ENCODE measurements around the gene ZNF555. TPM values are rescaled to one million over a fixed set of nuclear protein-coding genes. Genes with fewer than 3 reads are reported as not detected.
"Not testable (repeated sequence)": the region's sequence is repeated elsewhere in the genome, so short reads cannot be mapped to it uniquely, and the experiment has no call there.

The ZNF555 gene
- 1 to 10 TPM; 2.0 to 4.6 (median 2.9) TPM for total RNA-seq
- total RNA-seq (2013) = 6.7 TPM

- Histone ChIP-seq H3K27me3 (ENCODE audit: control insufficient read depth, insufficient read depth, low read length) (no peaks in the 10 kb centered on the region), H3K9me3 (ENCODE audit: control insufficient read depth, insufficient read depth, low read length) (peaks cover 2% of the 10 kb centered on the region), H3K4me1 (ENCODE audit: control insufficient read depth, insufficient read depth, low read length) (peaks cover 13% of the 10 kb centered on the region), H3K27ac (ENCODE audit: low read length) (peak within 1 kb of the TSS; percentile 88), H3K36me3 (ENCODE audit: control insufficient read depth, insufficient read depth, low read length) (no peaks in the 10 kb centered on the region), H3K4me3 (ENCODE audit: low read length) (peak within 1 kb of the TSS; percentile 66)
- intact Hi-C loops (cut with micrococcal nuclease) = no loop called here
- H3K4me1 Mint-ChIP-seq = peaks cover 6 to 13% of the 10 kb centered on the region in 2 donors
- TF ChIP-seq, protein P1, sequence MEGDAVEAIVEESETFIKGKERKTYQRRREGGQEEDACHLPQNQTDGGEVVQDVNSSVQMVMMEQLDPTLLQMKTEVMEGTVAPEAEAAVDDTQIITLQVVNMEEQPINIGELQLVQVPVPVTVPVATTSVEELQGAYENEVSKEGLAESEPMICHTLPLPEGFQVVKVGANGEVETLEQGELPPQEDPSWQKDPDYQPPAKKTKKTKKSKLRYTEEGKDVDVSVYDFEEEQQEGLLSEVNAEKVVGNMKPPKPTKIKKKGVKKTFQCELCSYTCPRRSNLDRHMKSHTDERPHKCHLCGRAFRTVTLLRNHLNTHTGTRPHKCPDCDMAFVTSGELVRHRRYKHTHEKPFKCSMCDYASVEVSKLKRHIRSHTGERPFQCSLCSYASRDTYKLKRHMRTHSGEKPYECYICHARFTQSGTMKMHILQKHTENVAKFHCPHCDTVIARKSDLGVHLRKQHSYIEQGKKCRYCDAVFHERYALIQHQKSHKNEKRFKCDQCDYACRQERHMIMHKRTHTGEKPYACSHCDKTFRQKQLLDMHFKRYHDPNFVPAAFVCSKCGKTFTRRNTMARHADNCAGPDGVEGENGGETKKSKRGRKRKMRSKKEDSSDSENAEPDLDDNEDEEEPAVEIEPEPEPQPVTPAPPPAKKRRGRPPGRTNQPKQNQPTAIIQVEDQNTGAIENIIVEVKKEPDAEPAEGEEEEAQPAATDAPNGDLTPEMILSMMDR (IDR thresholded peaks at IDR 0.05) = peak; percentile 47
- H3K9me3 Mint-ChIP-seq = peaks cover 0 to 4% of the 10 kb centered on the region in 2 donors
- peak; percentile 91 to 98 (median 95) for ATAC-seq
- DNase-seq = peak; percentile 96 to 99
- H3K4me3 Mint-ChIP-seq = peak within 1 kb of the TSS; percentile 94
- peak within 1 kb of the TSS; percentile 91 to 93 for H3K27ac Mint-ChIP-seq
- H3K36me3 Mint-ChIP-seq = peaks cover 6% of the 10 kb centered on the region
- under 1% methylated on average over 106 of the region's 106 CpGs for WGBS (ENCODE audit: insufficient coverage)
- H3K27me3 Mint-ChIP-seq (ENCODE audit: low read depth in 2 of 2) = no peaks in the 10 kb centered on the region
These were observed at the start of gene ZNF555 for GRCh38 chr19:2840794-2841791. TSS of gene ZNF555 (plus strand) at chr19:2841475. CDS start at chr19:2841573, 98 bp downstream.

DNA sequence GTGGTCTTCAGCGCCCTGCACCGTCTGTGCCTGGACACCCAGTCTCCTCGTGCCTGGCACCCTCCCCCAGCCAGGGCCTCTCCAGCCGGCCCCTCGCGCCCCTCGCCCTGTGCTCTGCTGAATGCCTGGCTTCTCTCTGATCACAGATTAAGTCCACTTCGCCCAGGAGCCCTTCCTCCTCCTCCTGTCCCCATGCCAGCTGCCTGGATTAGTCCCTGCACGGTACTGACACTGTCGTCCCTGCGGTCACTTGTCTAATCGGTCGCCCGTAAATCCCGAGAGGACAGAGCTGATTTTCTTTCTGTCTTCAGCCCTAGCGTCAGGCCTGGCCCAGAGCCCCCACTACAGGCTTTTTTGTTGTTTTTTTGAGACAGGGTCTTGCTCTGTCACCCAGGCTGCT, 49.4 kb upstream of the ZNF555 start:
- Histone ChIP-seq H3K9me3 (ENCODE audit: control insufficient read depth, insufficient read depth, low read length) (no peaks in the 10 kb centered on the region), H3K27ac (ENCODE audit: low read length) (no peak overlapping the region), H3K4me1 (ENCODE audit: control insufficient read depth, insufficient read depth, low read length) (no peaks in the 10 kb centered on the region), H3K27me3 (ENCODE audit: control insufficient read depth, insufficient read depth, low read length) (no peaks in the 10 kb centered on the region), H3K4me3 (ENCODE audit: low read length) (no peak overlapping the region), H3K36me3 (ENCODE audit: control insufficient read depth, insufficient read depth, low read length) (peaks cover 9% of the 10 kb centered on the region)
- Mint-ChIP-seq H3K27me3 (ENCODE audit: low read depth in 2 of 2) (no peaks in the 10 kb centered on the region), H3K9me3 (no peaks in the 10 kb centered on the region), H3K4me1 (no peaks in the 10 kb centered on the region), H3K36me3 (no peaks in the 10 kb centered on the region), H3K4me3 (no peak overlapping the region), H3K27ac (no peak overlapping the region)
- intact Hi-C loops (cut with micrococcal nuclease) = no loop called here
- TF ChIP-seq, protein P1 (IDR thresholded peaks at IDR 0.05) = no peak
- ATAC-seq = no peak
- no peak for DNase-seq
- WGBS (ENCODE audit: insufficient coverage) = 91% methylated on average over 16 of the region's 16 CpGs

DNA sequence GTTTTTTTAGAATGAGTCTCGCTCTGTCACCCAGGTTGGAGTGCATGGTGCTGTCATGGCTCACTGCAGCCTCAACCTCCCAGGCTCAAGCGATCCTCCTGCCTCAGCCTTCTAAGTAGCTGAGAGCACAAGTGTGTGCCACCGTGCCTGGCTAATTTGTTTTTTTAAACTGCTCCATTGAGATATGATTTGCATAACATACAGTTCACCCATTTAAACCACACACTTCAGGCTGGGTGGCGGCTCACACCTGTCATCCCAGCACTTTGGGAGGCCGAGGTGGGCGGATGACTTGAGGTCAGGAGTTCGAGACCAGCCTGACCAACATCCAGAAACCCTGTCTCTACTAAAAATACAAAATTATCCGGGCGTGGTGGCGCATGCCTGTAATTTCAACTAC, 48.6 kb upstream of the ZNF555 start:
- H3K4me1 Mint-ChIP-seq; H3K27ac ChIP-seq (ENCODE audit: low read length); ATAC-seq; H3K36me3 Mint-ChIP-seq; H3K27me3 ChIP-seq (ENCODE audit: control insufficient read depth, insufficient read depth, low read length); H3K27me3 Mint-ChIP-seq (ENCODE audit: low read depth in 2 of 2); H3K4me1 ChIP-seq (ENCODE audit: control insufficient read depth, insufficient read depth, low read length); H3K9me3 ChIP-seq (ENCODE audit: control insufficient read depth, insufficient read depth, low read length); intact Hi-C loops (cut with micrococcal nuclease); H3K4me3 Mint-ChIP-seq; H3K9me3 Mint-ChIP-seq; H3K4me3 ChIP-seq (ENCODE audit: low read length); DNase-seq; H3K27ac Mint-ChIP-seq: not testable (repeated sequence)
- peaks cover 12% of the 10 kb centered on the region for H3K36me3 ChIP-seq (ENCODE audit: control insufficient read depth, insufficient read depth, low read length)
- 93% methylated on average over 10 of the region's 10 CpGs for WGBS (ENCODE audit: insufficient coverage)

DNA sequence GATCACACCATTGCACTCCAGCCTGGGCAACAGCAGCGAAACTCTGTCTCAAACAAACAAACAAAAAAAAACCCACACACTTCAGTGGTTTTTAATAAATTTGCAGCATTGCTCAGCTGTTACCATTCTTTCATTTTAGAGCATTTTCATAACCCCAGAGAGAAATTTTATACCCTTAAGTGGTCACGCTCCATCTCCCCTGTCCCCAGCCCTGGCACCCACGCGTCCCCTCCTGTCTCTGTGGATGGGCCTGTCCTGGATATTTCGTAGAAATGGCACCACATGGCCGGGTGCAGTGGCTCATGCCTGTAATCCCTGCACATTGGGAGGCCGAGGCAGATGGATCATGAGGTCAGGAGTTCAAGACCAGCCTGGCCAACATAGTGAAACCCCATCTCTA, 48.1 kb upstream of the ZNF555 start:
- H3K4me3 Mint-ChIP-seq = no peak overlapping the region
- DNase-seq (no peak), ATAC-seq (no peak)
- no peak overlapping the region for H3K27ac ChIP-seq (ENCODE audit: low read length)
- intact Hi-C loops (cut with micrococcal nuclease) = no loop called here
- no peaks in the 10 kb centered on the region for H3K36me3 Mint-ChIP-seq
- H3K4me1 Mint-ChIP-seq = no peaks in the 10 kb centered on the region
- WGBS (ENCODE audit: insufficient coverage) = 95% methylated on average over 7 of the region's 7 CpGs
- H3K36me3 ChIP-seq (ENCODE audit: control insufficient read depth, insufficient read depth, low read length) = peaks cover 14% of the 10 kb centered on the region
- no peaks in the 10 kb centered on the region for H3K4me1 ChIP-seq (ENCODE audit: control insufficient read depth, insufficient read depth, low read length)
- no peak overlapping the region for H3K27ac Mint-ChIP-seq
- H3K9me3 ChIP-seq (ENCODE audit: control insufficient read depth, insufficient read depth, low read length) = no peaks in the 10 kb centered on the region
- H3K4me3 ChIP-seq (ENCODE audit: low read length) = no peak overlapping the region
- TF ChIP-seq, protein P1 (IDR thresholded peaks at IDR 0.05) = no peak
- H3K27me3 Mint-ChIP-seq (ENCODE audit: low read depth in 2 of 2) = no peaks in the 10 kb centered on the region
- H3K9me3 Mint-ChIP-seq = no peaks in the 10 kb centered on the region
- no peaks in the 10 kb centered on the region for H3K27me3 ChIP-seq (ENCODE audit: control insufficient read depth, insufficient read depth, low read length)
